ENCODE measurements around the gene MEG3. TPM values are rescaled to one million over a fixed set of nuclear protein-coding genes. Genes with fewer than 3 reads are reported as not detected.

The MEG3 gene
- total RNA-seq, 3 donors from 2014 or later: 0.91 to 1.3 (median 1.1) TPM

GRCh38 chr14:100861937-100862247 lies 36.0 kb downstream of the MEG3 start:
- H3K27me3 Mint-ChIP-seq (ENCODE audit: low read depth): peaks cover 6% of the 10 kb centered on the region
- H3K36me3 Mint-ChIP-seq (ENCODE audit: insufficient read depth): no peaks in the 10 kb centered on the region
- no peak for ATAC-seq

GRCh38 chr14:100862277-100862676 lies 36.4 kb downstream of the MEG3 start:
- no peaks in the 10 kb centered on the region for H3K36me3 Mint-ChIP-seq (ENCODE audit: insufficient read depth)
- no peak for ATAC-seq
- no peaks in the 10 kb centered on the region for H3K4me1 Mint-ChIP-seq (ENCODE audit: low read depth)
- no peak overlapping the region for H3K4me3 Mint-ChIP-seq
- DNase-seq: no peak
- H3K9me3 Mint-ChIP-seq: no peaks in the 10 kb centered on the region
- H3K27me3 Mint-ChIP-seq (ENCODE audit: low read depth): peaks cover 6% of the 10 kb centered on the region

More at GRCh38 chr14:100861937-100862247, 36.0 kb downstream of the MEG3 start:
- Mint-ChIP-seq H3K9me3 (no peaks in the 10 kb centered on the region), H3K4me1 (ENCODE audit: low read depth) (no peaks in the 10 kb centered on the region), H3K4me3 (no peak overlapping the region)
- no peak for DNase-seq

DNA sequence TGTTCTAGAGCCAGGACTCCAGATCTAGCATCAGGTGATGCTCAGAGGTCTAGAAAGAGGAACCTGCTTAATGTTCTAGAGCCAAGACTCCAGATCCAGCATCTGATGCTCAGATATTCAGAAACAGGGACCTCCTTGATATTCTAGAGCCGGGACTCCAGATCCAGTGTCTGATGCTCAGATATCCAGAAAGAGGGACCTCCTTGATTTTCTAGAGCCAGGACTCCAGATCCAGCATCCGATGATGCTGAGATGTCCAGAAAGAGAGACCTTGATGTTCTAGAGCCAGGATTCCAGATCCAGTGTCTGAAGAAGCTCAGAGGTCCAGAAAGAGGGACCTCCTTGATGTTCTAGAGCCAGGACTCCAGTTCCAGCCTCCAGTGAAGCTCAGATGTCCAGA lies 36.9 kb downstream of the MEG3 start:
- peaks cover 6% of the 10 kb centered on the region for H3K27me3 Mint-ChIP-seq (ENCODE audit: low read depth)
- H3K36me3 Mint-ChIP-seq (ENCODE audit: insufficient read depth): no peaks in the 10 kb centered on the region
- H3K4me1 Mint-ChIP-seq (ENCODE audit: low read depth): no peaks in the 10 kb centered on the region
- no peak overlapping the region for H3K4me3 Mint-ChIP-seq
- DNase-seq (no peak), ATAC-seq (no peak)
- H3K9me3 Mint-ChIP-seq: no peaks in the 10 kb centered on the region

GRCh38 chr14:100864206-100864605 lies 38.3 kb downstream of the MEG3 start:
- H3K4me1 Mint-ChIP-seq (ENCODE audit: low read depth): no peaks in the 10 kb centered on the region
- DNase-seq (no peak), ATAC-seq (no peak)
- H3K9me3 Mint-ChIP-seq: no peaks in the 10 kb centered on the region
- peaks cover 4% of the 10 kb centered on the region for H3K27me3 Mint-ChIP-seq (ENCODE audit: low read depth)
- H3K4me3 Mint-ChIP-seq: no peak overlapping the region
- no peaks in the 10 kb centered on the region for H3K36me3 Mint-ChIP-seq (ENCODE audit: insufficient read depth)

DNA sequence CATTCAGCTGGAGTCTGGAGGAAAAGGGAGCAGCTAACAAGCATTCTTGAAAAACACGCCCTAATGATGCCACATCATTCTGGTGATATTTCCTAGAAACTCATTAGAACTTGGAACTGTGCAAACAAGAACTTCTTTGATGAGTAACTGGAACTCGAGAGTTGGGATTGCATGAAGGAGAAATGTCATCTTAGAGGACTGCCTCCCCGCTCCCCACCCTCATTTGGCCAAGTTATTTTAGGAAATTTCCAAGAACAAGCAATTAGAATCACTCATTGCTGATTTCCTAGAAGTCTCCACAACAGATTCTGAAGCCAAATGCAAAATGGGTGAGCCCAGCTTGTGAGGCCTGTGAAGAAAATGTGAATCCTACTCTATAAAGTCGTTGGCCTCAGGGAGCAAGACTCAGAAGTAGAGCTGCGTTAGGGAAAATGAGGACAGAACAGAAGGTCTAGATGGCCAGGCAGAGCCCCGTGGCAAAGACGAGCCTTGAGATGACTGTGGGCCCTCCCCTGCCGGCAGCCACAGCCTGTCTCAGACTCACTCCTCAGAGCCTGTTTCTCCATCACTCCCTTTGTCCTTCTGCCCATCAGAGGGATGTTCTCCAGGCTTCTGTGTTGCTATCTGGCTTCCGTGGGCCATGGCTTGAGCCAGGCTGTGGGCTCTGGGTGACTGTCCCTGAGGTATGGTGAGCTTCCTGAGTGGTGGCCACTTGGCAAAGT lies 39.2 kb downstream of the MEG3 start:
- no peak for DNase-seq
- no peaks in the 10 kb centered on the region for H3K4me1 Mint-ChIP-seq (ENCODE audit: low read depth)
- peaks cover 4% of the 10 kb centered on the region for H3K27me3 Mint-ChIP-seq (ENCODE audit: low read depth)
- H3K4me3 Mint-ChIP-seq: no peak overlapping the region
- no peak for ATAC-seq
- H3K9me3 Mint-ChIP-seq: no peaks in the 10 kb centered on the region
- H3K36me3 Mint-ChIP-seq (ENCODE audit: insufficient read depth): no peaks in the 10 kb centered on the region

DNA sequence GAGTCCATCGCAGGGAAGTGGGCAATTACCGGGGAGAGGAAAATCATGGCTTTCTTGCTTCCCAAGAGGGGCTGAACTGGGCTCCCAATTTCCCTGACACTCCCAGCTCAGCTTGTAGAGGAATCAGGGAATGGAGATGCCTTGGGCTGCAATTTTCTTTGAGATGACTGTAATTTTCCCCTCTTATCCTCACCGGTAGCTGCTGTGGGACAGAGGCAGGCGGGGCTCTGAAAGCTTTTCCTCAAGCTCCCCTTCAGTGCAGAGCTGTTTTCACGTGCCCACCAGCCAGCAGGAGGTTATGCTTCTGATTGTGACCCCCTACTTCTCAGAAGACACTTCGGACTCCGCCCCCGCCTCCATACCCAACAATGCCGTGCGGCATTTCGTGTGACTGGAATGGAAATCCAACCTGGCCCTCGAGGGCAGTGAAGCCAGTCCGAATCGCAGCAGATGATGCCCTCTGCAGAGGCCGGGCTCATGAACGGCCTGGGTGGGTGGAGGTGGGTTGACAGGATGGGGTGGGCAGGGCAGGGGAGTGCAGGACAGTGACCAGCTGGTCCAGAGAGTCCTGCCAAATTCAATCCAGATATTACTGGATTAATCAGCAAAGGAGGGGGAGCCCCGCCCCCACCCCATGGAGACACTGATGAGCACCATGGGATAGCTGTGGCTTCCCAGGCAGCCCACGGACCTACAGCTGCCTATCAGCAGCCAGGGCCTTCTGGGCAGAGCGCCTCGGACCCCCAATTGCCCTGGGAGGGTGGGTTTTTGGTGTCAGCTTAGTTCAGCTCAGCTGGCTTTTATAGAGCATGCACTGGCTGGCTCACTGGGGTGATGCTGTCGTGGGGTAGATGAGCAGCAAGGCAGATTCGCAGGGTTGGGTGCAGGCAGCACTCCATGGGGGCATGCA lies 40.0 kb downstream of the MEG3 start:
- DNase-seq: no peak
- no peak for ATAC-seq
- no peak overlapping the region for H3K4me3 Mint-ChIP-seq
- H3K9me3 Mint-ChIP-seq: no peaks in the 10 kb centered on the region
- no peaks in the 10 kb centered on the region for H3K27me3 Mint-ChIP-seq (ENCODE audit: low read depth)
- no peaks in the 10 kb centered on the region for H3K36me3 Mint-ChIP-seq (ENCODE audit: insufficient read depth)
- no peaks in the 10 kb centered on the region for H3K4me1 Mint-ChIP-seq (ENCODE audit: low read depth)

DNA sequence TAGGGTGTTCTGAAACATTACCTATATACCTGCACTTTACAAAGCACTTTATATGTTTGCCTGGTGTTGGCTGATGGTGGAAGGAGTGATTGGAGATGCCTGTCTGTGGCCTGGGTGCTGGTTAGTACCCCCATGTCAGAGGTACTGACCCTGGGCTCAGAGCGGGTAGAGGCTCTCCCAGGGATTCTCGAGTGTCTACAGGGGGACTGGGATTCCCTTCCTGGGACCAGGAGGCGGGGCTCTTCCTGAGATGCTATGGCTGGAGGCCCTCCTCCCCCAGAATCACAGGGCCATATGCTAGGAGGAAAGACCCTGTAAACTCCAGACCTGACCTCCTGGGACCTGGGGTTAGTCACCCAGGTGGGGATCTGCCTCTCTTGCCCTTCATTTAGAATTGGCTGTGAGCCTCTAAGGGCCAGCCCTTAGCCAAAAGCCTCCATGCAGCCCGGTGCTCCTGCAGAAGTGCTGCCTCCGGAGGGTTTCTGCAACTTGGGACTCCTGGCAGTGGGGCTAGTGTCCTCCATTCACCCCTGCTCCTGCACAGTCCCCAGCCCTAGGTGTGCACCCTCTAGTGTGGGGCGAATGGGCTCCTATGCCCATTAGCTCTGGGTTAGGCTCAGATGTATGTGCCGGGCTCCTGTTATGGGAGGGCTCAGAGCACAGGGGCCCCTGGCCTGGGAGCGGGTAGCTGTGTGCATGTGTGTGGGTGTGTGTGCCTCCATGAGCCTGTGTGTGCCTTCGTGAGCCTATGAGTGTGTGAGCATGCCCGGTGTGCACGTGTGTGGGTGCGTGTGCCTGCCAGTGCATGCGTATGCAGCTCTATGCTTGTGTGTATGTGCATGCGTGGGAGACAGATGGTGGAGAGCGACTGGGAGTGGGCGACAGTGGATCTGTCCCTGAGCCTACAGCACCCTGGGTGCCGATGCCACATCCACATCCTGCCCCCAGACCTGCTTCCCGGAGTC lies 41.0 kb downstream of the MEG3 start:
- H3K4me3 Mint-ChIP-seq: no peak overlapping the region
- no peaks in the 10 kb centered on the region for H3K4me1 Mint-ChIP-seq (ENCODE audit: low read depth)
- ATAC-seq: no peak
- no peaks in the 10 kb centered on the region for H3K36me3 Mint-ChIP-seq (ENCODE audit: insufficient read depth)
- no peaks in the 10 kb centered on the region for H3K9me3 Mint-ChIP-seq
- no peak for DNase-seq
- H3K27me3 Mint-ChIP-seq (ENCODE audit: low read depth): no peaks in the 10 kb centered on the region

DNA sequence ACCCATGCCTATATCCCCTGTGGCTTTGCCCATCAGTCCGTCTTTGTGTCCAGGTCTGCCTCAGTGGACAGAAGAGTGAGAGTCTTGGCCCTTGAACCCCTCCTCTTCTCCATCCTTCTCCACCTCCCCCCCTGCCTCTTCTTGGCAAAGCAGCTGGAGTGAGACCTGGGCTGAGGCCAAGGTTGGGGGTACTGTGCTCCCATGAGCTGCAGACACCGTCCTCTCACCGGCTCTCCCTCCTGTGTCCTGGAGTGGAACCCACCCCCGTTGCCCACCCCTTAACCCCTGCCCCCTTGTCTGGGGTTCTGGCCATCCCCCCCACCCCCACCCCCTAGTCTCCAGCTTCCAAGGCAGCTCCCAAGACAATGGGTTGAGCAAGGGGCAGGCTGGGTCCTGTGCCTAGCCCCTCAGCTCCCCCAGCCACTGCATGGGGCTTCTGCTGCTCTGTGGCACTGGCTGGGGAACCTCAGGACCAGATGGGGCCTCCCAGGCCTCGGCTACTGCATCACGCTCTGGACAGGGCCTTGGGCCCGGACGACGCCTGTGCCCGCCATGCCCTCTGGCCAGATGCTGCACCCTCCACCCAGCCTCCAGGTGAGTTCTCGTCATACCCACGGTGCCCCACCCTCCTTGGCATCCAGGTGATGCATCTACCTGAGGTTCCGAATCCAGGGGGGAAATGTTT lies 41.9 kb downstream of the MEG3 start:
- Mint-ChIP-seq H3K36me3 (ENCODE audit: insufficient read depth) (no peaks in the 10 kb centered on the region), H3K4me3 (no peak overlapping the region), H3K9me3 (no peaks in the 10 kb centered on the region), H3K27me3 (ENCODE audit: low read depth) (no peaks in the 10 kb centered on the region), H3K4me1 (ENCODE audit: low read depth) (peaks cover 1% of the 10 kb centered on the region)
- ATAC-seq (no peak), DNase-seq (no peak)

DNA sequence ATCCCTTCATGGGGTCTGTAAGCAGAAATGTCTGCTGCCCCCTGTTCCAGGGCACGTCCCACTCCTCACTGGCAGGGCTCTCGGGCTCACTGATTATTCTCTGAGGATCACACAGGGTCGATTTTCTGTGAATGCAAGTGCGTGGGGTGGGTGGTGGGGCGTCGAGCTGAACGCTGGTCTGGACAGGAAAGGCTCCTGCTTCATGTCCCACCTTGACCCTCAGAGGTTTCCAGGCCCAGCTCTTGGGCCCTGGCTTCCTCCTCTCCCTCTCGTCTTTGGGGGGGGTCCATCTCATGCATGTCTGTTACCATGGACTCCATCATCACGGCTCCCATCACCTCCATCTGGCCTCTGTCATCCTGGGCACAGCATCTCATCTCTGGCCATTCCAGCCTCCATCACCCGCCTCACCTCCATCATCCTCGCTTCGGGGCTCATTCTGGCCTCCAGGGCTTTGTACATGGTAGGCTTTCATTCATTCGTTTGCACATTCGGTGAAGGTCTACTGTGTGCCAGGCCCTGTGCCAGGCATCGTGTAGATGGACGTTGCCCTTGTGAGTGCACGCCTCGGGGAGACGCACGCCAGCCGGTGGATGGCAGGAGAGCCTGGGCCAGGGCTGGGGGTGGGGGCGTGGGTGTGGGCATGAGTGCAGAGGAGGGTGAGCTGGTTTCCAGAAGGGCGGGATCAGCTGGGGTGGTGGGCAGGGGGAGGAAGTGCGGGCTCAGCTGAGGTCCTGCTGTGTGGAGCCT lies 42.9 kb downstream of the MEG3 start:
- Mint-ChIP-seq H3K27me3 (ENCODE audit: low read depth) (no peaks in the 10 kb centered on the region), H3K4me3 (no peak overlapping the region), H3K4me1 (ENCODE audit: low read depth) (peaks cover 3% of the 10 kb centered on the region), H3K36me3 (ENCODE audit: insufficient read depth) (no peaks in the 10 kb centered on the region), H3K9me3 (no peaks in the 10 kb centered on the region)
- no peak for DNase-seq
- no peak for ATAC-seq

GRCh38 chr14:100871234-100872186 lies 45.6 kb downstream of the MEG3 start:
- Mint-ChIP-seq H3K4me3 (no peak overlapping the region), H3K9me3 (no peaks in the 10 kb centered on the region), H3K27me3 (ENCODE audit: low read depth) (no peaks in the 10 kb centered on the region), H3K36me3 (ENCODE audit: insufficient read depth) (no peaks in the 10 kb centered on the region), H3K4me1 (ENCODE audit: low read depth) (peaks cover 3% of the 10 kb centered on the region)
- DNase-seq: no peak
- ATAC-seq: peak; percentile 41 to 48

GRCh38 chr14:100872259-100873095 lies 46.6 kb downstream of the MEG3 start:
- DNase-seq: no peak
- Mint-ChIP-seq H3K9me3 (no peaks in the 10 kb centered on the region), H3K4me3 (no peak overlapping the region), H3K36me3 (ENCODE audit: insufficient read depth) (no peaks in the 10 kb centered on the region), H3K27me3 (ENCODE audit: low read depth) (no peaks in the 10 kb centered on the region), H3K4me1 (ENCODE audit: low read depth) (peaks cover 3% of the 10 kb centered on the region)
- peak; percentile 69 to 80 for ATAC-seq

- peaks cover 3% of the 10 kb centered on the region for H3K4me1 Mint-ChIP-seq (ENCODE audit: low read depth)
- no peaks in the 10 kb centered on the region for H3K36me3 Mint-ChIP-seq (ENCODE audit: insufficient read depth)
- no peaks in the 10 kb centered on the region for H3K9me3 Mint-ChIP-seq
- H3K27me3 Mint-ChIP-seq (ENCODE audit: low read depth): peaks cover 4% of the 10 kb centered on the region
- ATAC-seq (no peak), DNase-seq (no peak)
- no peak overlapping the region for H3K4me3 Mint-ChIP-seq
Observed at GRCh38 chr14:100873096-100873482, 47.2 kb downstream of the MEG3 start.
